Ecto neural progenitor cell (in vitro differentiated cells): ENCODE results near the gene IGSF6.
"Not testable (repeated sequence)": the region's sequence is repeated elsewhere in the genome, so short reads cannot be mapped to it uniquely, and the experiment has no call there.

ENCODE experiments used
- DNase-seq: peaks from one replicate; pipeline ENCODE4 v3.0.0-alpha.2; 2018; ENCODE audit warnings: low spot score

IGSF6 gene

GRCh38 chr16:21653571-21653970 is 1.2 kb upstream of the IGSF6 start:
- no peak for DNase-seq

- no peak for DNase-seq
Measured at GRCh38 chr16:21651515-21651914, 893 bp downstream of the IGSF6 start.

- no peak for DNase-seq
Measured at GRCh38 chr16:21650521-21650920, 1.9 kb downstream of the IGSF6 start.

GRCh38 chr16:21649826-21650406 is 2.5 kb downstream of the IGSF6 start:
- not testable (repeated sequence) for DNase-seq

GRCh38 chr16:21647562-21648164 is 4.7 kb downstream of the IGSF6 start:
- DNase-seq, result no peak

GRCh38 chr16:21646721-21647561 is 5.5 kb downstream of the IGSF6 start:
- DNase-seq, result no peak

- no peak for DNase-seq
Measured at GRCh38 chr16:21646091-21646490, 6.3 kb downstream of the IGSF6 start.

- DNase-seq, result no peak
Measured at GRCh38 chr16:21645261-21645721, 7.1 kb downstream of the IGSF6 start.

GRCh38 chr16:21644674-21645073 is 7.7 kb downstream of the IGSF6 start:
- no peak for DNase-seq

GRCh38 chr16:21643785-21644184 is 8.6 kb downstream of the IGSF6 start:
- DNase-seq, result no peak

GRCh38 chr16:21642861-21643260 is 9.5 kb downstream of the IGSF6 start:
- no peak for DNase-seq

- no peak for DNase-seq
Measured at GRCh38 chr16:21641916-21642315, 10.5 kb downstream of the IGSF6 start.

GRCh38 chr16:21639493-21639892 is 12.9 kb downstream of the IGSF6 start:
- no peak for DNase-seq

- no peak for DNase-seq
Measured at GRCh38 chr16:21638573-21638975, 13.8 kb downstream of the IGSF6 start.

- no peak for DNase-seq
Measured at GRCh38 chr16:21637032-21637968, 15.1 kb downstream of the IGSF6 start.

- not testable (repeated sequence) for DNase-seq
Measured at GRCh38 chr16:21635694-21636093, 16.7 kb downstream of the IGSF6 start.

- no peak for DNase-seq
Measured at GRCh38 chr16:21634216-21634615, 18.2 kb downstream of the IGSF6 start.

- DNase-seq, result not testable (repeated sequence)
Measured at GRCh38 chr16:21631951-21632575, 20.3 kb downstream of the IGSF6 start.

GRCh38 chr16:21631376-21631775 is 21.0 kb downstream of the IGSF6 start:
- not testable (repeated sequence) for DNase-seq

- DNase-seq, result not testable (repeated sequence)
Measured at GRCh38 chr16:21630866-21631265, 21.5 kb downstream of the IGSF6 start.
